ENCODE results near the gene MED15.

DNA sequence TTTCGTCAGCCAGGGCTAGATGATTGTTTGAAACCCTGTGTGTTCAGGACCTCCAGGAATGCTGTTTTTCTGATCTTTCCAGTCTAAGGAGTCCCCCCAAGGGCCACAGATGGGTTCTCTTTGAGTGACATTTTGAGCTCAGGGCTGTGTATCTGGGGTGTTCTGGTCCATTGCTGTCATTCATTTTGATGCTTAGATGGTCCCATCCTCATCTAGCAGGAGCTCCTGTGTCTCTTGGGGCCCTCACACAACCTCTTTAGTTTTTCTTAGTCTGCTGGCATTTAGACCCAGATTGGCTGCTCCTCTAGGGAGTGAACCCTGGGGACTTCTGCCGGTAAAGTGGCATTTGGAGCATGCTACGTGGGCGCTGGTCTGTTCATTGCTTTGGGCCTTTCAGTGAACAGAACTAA is 39.1 kb downstream of the MED15 start:
- TF ChIP-seq FOS (IDR thresholded peaks at IDR 0.05; ENCODE audit: low read depth, low read length), result no peak
- no peak for TF ChIP-seq MAFK (IDR thresholded peaks at IDR 0.05; ENCODE audit: low read depth, low read length)
- TF ChIP-seq POLR2A (IDR thresholded peaks at IDR 0.05; ENCODE audit: low read depth, low read length), result no peak
- no peak for TF ChIP-seq CTCF (conservative IDR thresholded peaks at IDR 0.05; ENCODE audit: low read depth, low read length)
- no peak for TF ChIP-seq CHD1 (IDR thresholded peaks at IDR 0.05; ENCODE audit: low read depth, low read length)
- TF ChIP-seq BHLHE40 (IDR thresholded peaks at IDR 0.05; ENCODE audit: low read depth, low read length), result no peak

All from IMR-90 (cell line).